GM13977 (cell line): ENCODE measurements around the gene SHISA7.
A peak's percentile ranks its signal among the peaks of the same experiment; 100 is the strongest.

Experiments used
- DNase-seq: peaks from one replicate; pipeline ENCODE4 v3.0.0; 2012; ENCODE audit warnings: low spot score
- CTCF ChIP-seq: IDR thresholded peaks from 2 replicates; pipeline ENCODE4 v1.5.1; 2012; ENCODE audit warnings: mild to moderate bottlenecking, control low read depth; ENCODE audit not compliant: insufficient read depth; ENCODE audit errors: extremely low read depth, missing control alignments
- in situ Hi-C: fragments of 300-500 bp; cut with MboI; formaldehyde crosslinking; loops from one replicate; pipeline ENCODE4 v1.12.0; 2022; ENCODE audit warnings: low sequenced_read_pairs, low pct_unique_long_range_greater_than_20kb, mixed read lengths, inconsistent platforms; ENCODE audit not compliant: unreplicated experiment

The SHISA7 gene

GRCh38 chr19:55461974-55462626 is 19.0 kb upstream of the SHISA7 start:
- in situ Hi-C loops: no loop called here
- DNase-seq: no peak

DNA sequence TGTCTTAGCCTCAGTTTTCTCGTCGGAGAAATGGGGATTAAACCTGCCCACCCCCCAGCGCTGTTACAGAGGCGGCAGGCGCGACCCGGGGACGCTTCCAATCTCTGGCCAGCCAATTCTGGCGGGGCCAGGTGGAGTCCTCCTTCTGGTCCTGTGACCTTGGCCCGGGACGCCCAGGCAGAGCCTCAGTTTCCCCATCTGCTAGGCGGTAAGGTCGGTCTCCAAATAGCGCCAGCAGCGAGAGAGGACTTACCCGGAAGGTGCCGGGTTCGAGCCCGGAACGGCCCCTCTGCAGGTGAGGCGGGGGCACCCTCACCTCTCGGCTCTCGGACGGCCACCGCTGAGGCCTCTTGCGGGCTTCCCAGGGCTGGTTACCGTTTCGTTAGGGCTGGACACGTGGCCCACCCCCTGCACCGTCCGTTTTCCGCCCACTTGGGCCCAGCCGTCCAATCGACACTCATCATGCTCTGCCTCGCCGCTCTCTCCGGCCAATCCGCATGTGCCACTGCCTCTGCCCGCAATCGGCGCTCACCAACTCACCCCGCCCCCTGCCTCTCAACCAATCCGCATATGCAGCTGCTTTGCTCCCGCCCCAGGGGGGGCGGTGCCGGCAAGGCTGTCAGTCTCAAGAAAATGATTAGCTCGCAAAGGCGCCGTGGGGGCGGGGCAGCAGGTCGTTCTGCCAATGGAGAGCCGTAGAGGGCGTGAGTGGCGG is 18.3 kb upstream of the SHISA7 start, which contains the start of gene ISOC2:
ISOC2 (minus strand) TSS at position 384 of the 715 bp plus-strand sequence. CDS start 5,156 bp downstream, outside the sequence.
- no peak for TF ChIP-seq CTCF
- DNase-seq: peak; percentile 100
- in situ Hi-C loops: no loop called here

More at GRCh38 chr19:55461974-55462626, 19.0 kb upstream of the SHISA7 start:
- no peak for TF ChIP-seq CTCF

- no peak for TF ChIP-seq CTCF
- DNase-seq: peak; percentile 80
- in situ Hi-C loops: no loop called here
These were observed 17.7 kb upstream of the SHISA7 start for GRCh38 chr19:55460670-55461258.

- no peak for DNase-seq
These were observed 17.0 kb upstream of the SHISA7 start for GRCh38 chr19:55459950-55460657.

DNA sequence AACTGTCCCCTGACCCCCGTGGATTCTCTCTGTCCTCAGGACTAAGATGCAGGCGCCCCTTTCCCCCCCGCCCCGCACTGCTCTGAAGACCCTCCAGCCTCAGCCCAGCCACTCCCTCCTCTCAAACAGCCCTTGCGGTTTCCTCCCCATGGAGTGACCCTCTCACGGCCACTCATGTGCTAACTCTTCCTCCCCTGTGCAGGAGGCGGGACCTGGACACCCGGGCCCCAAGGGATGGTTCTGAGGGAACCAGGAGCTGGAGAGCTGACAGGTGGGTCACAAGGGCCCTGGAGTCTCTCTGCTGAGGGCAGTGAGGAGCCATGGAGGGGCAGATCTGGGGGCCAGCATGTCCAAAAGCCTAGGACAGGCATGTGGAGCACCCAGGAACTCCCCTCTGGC is 16.4 kb upstream of the SHISA7 start:
- DNase-seq: no peak
- in situ Hi-C loops: no loop called here
- TF ChIP-seq CTCF: no peak

More at GRCh38 chr19:55459950-55460657, 17.0 kb upstream of the SHISA7 start:
- in situ Hi-C loops: no loop called here
- TF ChIP-seq CTCF: no peak

- in situ Hi-C loops: no loop called here
- no peak for TF ChIP-seq CTCF
- DNase-seq: no peak
These were observed 14.8 kb upstream of the SHISA7 start for GRCh38 chr19:55457683-55458457.
